ENCODE results near the gene GGCT.

GGCT gene

DNA sequence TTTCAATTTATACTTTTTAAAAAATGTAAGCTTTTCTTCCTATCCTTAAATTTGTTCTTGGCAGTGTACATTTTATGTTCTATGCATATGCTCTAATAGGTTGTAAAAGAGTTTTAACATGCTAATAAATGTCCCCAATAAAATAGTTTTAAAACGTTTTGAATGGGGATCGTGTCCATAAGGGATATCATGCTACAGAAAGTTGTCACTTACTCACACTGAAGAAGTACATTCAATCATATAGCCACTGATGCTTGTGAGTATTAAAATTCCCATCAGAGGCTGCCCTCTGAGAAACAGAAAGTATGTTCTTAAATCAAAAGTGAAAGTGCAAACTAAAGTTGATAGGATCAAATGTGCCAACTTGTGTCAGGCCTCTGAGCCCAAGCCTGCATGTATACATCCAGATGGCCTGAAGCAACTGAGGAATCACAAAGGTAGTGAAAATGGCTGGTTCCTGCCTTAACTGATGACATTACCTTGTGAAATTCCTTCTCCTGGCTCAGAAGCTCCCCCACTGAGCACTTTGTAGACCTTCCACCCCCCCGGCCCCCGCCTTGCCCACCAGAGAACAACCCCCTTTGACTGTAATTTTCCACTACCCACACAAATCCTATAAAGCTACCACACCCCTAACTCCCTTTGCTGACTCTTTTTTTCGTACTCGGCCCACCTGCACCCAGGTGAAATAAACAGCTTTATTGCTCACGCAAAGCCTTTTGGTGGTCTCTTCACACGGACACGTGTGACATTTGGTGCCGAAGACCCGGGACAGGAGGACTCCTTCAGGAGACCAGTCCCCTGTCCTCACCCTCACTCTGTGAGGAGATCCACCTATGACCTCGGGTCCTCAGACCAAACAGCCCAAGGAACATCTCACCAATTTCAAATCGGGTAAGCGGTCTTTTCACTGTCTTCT is 25.2 kb downstream of the GGCT start:
- no peak for DNase-seq (ENCODE audit: low spot score)

DNA sequence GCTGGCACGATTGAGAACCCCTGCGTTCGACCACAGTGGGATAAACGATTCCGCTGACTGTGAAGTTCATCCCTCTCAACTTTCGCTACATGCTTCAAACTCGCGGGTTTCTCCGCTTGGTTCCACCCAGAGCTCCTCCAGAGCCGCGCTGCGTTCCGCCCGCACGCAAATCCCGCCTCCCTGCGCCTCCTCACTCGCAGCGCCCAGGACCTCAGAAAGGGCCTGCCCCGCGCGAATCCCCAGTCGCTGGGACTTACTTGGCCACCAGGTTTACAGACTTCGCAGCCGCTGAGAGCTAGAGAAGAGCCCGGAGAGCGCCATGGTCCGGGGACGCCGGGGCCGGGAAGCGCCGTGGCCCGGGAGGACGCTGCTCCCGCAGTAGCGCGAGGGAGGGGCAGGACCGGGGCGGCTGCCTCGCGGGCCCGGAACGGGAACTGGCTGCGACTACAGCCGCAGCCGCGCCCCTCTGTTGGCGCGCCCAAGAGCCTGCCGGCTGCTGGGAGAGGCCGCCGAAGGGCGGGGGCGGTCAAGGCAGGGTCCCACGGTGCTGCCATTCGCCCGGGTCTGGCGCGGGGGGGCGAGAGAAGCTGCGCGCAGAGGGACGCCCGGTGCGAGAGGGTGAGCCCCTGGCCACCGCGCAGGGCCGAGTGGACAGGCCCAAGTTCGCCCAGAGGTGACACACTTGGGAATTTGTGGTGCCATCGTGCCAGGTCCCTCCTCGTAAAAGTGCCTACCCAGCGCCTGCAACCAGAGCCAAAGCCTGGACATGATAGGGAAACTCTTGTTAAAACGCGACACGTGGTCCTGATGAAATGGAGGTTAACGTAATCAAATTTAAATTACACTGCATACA is 26.1 kb downstream of the GGCT start, which contains the start of gene NOD1:
Gene NOD1, minus strand, starts transcription at position 436 of the 853 bp plus-strand sequence. CDS start 21,863 bp downstream, outside the sequence.
- peak; percentile 76 for DNase-seq (ENCODE audit: low spot score)

DNA sequence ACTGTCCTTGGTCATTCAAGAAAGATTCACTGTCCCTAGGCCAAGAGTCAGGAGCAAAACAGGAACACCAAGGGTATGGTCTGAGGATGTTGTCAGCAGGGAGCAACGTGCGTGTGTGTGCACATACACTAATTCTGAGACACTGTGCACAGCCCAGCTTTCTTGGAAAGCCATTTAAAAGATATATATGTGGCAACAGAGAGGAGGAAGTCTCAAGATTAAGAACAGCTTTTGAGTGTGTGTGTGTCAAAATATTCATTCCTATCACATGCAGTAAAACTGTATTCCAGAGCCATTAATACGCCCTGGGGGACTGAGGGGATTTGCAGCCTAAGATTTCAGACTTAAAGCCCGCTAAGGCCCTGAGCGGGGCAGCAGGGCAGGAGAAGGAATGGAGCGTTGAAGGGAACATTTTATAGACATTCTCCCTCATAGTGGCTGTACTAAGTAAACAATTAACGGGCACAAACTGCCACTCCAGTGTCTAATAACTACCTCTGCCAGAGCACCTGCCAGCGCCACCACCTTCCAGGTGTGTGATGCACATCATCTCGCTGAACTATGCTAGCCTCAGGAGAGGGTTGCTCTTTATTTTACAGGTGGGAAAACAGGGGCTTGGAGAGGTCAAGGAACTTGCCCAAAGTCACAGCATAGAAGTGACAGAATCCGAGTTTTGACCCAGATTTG is 28.0 kb downstream of the GGCT start:
- no peak for DNase-seq (ENCODE audit: low spot score)

DNA sequence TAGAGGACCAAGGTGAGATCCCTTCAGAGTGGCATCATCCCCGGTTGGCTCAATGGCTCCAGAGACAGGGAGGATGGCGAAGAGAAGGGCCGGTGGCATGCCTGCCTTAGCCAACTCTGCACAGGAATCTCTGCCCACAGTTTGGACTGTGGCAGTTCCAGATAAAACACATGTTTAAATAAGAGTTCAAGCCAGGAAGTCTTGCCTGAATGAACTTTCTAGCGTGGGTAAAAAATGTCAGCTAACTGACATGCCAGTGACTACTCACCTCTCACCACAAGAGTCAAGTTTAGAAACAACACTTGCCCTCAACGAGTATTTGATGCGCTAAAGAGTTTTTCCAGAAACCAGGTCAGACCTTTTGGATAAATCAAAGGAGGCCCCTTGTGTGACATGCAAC is 29.0 kb downstream of the GGCT start:
- no peak for DNase-seq (ENCODE audit: low spot score)

DNA sequence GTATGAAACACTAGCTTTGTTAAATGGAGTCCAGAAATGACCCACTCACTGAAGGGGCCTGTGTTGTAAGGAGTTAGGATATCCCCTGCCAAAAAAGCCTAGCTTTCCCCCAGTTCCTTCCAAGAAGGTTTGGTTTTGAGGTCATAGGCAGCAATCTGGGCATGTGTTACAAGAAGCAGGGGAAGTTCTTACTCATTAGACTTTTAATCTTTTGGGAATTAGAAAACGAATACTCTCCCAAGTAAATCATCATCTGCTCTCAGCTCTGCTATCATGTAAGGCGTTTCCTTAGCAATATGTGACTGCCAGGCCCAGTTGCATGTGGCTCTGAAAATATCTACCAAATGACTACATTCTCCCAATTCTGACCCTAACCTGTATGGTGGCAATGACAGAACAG is 29.7 kb downstream of the GGCT start:
- no peak for DNase-seq (ENCODE audit: low spot score)

DNA sequence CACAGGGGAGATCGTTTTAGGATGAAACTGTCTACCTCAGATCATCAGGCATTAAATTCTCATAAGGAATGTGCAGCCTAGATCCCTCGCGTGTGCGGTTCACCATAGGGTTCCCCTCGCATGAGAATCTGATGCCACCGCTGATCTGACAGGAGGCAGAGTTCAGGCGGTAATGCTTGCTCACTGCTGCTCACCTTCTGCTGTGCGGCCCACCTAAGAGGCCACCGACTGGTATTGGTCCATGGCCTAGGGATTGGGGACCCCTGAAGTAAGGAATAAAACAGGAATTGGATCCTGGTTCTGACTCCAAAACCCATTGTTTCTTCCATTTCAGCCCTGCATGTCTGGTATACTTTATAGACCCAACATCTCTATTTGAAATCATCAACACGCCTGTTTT is 30.1 kb downstream of the GGCT start:
- no peak for DNase-seq (ENCODE audit: low spot score)

DNA sequence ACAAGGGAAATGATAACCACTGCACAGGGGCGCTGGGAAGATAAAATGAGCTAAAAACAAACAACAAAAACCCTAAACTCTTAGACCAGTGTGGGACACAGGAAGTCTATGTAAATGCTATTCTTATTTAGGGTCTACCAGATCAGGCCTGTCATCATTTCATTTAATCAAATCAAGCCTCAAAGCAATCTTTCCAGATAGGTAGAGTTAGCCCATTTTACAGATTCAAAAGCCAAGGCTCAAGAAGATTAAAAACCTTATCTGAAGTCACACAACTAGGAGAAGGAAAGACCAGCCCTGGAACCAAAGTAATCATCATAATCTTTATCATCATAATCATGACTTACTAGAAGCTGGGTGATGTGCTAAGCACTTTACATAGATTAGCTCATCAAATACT is 30.7 kb downstream of the GGCT start:
- DNase-seq (ENCODE audit: low spot score): no peak

DNA sequence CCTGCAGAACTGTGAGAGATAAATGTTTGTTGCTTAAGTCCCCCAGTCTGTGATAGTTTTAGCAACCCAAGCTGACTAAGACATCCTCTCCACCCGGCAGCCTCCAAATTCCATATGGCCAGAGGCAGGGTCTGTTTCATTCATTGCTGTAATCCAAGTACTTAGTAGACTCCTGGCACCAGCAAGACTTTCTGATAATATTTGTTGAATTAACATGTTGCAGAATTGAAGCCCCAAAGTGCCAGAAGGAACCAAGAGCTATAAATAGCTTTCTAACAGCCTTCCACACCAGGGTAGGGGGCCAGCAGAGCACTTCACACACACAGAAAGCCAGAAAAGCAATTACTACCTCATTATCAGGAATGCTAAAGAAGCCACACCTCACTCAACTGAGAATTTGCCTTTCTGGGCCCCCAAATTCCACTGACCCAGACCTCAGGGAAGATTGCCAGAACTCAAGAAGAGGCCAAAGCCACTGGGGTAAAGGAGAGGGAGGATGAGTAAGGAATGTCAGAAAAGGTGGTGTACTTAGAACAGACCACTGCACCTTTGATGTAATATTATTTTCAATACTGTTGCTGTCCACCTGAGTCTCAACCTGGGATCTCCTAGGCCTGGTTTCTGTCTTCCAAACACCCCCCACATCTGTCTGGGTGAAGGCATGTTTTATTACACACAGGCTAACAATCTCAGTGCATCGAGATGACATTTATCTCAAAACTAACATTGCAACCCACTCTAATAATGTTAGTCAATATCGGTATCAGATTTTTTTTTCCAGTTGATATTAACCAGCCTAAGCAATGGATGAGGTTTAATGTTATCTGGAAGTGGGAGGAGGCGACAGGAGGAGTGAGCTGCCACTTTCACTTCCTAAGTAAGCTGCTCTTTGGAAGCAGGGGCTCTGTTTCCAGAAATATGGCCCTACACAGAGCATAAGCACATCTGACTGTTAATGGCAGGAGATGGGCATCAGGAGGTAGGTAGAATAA is 31.5 kb downstream of the GGCT start:
- peak; percentile 35 for DNase-seq (ENCODE audit: low spot score)

DNA sequence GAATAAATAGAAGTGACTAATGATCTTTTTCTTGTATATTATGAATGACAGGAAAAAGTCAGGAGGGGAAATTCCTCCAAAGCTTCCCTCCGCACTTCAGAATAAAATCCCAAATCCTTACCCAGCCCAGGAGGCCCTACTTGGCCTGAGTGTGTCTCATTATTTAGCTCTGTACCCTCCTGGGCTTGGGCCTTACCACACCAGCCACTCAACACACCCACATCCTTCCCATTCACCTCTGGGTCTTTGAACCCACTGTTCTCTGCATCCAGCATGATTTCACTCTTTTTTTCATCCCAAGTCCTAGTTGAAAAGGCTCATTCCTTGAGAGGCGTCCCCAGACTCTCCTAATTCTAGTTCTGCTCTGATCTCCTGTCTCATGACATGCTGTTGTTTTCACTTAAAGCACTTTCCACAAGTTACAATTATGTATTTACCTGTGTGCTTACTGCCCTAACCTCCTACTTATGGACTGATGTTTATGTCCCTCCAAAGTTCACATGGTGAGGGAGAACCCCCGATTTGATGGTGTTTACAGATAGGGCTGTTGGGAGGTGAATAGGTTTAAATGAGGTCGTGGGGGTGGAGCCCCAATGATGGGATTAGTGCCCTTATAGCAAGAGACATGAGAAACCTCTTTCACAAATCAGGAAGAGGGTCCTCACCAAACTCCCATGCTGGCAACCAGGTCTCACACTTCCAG is 32.4 kb downstream of the GGCT start:
- no peak for DNase-seq (ENCODE audit: low spot score)

DNA sequence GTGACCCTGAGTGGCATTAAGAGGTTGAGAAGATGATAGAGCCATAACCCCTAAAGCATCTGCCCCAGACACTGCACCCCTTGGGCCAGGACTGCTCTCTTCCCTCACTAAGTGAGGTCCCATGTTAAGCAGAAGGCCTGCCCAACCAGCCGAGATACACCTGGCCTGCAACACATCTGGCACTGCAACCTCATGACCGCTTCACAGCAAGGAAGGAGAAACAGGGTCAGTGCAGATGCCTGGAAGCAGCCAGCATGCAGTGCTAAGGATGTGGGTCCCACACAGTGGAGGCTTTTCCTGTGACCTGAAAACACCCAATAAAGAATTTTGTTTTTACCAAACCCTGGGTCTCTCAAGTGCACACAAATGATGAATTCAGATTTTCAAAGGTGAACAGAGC is 33.4 kb downstream of the GGCT start:
- DNase-seq (ENCODE audit: low spot score): no peak

DNA sequence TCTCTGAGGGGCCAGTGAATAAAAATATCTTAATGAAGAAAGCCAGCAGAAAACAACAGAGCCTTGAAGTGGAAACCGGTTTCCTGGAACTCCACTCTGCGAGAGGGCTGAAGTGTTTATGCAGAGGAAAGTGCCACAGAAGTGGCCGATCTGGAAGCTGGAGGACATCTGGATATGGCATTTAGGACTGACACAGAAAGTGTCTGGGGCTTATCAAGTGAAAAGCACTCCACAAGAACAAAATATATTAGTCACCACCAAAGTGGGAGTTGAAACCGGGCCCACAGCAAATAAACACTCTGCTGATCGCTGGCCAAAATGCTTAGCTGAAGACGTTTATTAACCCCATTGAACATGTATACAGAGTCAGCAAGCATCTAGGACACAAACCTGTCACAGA is 33.9 kb downstream of the GGCT start:
- peak; percentile 53 for DNase-seq (ENCODE audit: low spot score)

DNA sequence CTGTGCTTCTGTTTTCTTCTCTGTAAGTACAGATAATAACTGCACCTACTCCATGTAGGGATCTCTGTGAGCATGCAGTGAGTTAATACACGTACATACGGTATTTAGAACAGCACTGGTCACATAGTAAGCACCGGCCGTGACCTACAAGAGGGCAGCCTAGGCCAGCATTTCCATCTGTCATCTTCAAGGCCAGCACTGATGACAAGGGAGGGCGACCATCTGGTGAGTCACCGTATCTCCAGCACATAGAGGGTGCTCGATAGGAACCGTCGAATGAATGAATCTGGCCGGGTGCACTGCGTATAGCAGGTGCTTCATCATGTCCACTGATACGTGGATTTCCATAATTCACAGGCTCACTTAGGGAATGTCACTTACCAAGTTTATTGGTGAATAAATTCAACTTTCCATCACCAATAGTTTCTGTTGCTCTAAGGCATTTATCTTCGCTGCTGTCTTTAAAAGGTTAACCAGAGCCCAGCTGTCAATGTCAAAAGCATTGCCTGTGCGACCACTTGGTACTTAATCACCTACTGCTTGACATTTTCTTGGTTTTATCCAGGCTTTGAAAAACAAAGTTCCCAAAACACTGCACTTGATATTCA is 34.4 kb downstream of the GGCT start:
- peak; percentile 81 for DNase-seq (ENCODE audit: low spot score)

DNA sequence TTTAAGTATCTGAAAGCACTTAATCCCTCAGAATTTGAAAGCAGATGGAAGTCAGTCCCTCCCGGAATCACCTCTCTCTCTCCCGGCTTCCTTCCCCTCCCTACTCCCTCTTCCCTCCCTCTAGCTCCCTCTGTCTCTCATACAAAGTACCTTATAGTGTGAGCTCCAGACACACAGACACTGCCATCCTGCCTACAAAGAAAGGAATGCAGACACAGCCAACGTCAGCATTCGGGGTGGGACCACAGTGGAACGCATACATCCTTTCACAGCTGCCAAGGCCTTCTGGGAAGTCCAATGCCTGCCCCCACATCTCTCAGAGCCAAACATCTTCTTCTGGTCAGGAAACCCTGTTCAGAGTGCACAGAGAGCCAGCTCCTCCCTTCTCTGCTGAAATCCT is 35.3 kb downstream of the GGCT start:
- DNase-seq (ENCODE audit: low spot score): peak; percentile 54

DNA sequence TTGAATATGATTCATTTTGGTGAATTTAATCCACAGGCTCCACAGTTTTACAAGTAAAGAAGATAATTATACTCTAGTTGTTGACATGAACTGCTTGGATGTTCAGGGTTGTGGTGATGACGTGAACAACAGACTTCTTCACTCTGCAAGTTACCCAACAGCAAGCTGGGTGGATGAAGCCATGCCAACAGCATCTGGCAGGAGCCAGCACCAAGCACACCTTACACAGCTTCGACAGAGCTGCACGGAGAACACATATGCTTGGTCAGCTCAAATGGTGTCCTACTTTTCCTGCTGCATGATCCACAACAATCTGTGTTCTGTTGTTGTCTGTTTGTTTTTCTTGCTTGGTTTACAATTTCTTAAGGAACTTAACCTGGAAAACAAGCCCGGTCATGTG is 35.8 kb downstream of the GGCT start:
- no peak for DNase-seq (ENCODE audit: low spot score)

DNA sequence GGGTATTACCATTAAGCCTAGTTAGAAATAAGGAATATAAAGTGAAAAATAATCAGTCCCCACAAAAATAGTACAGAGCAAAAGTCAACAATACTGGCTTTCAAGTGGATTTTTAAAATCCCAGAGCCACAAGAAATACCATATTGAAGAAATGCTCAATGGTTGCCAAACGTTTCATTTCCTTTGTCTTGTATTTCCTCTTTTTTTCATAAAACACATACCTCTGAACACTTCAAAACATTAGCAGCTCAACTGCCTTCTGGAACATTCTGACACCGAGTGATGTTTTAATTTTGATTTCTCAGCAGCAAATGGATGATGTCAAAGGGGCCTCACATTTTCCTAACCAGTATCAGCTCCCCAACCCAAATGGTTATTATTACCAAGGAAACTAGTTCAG is 36.6 kb downstream of the GGCT start:
- DNase-seq (ENCODE audit: low spot score): no peak

DNA sequence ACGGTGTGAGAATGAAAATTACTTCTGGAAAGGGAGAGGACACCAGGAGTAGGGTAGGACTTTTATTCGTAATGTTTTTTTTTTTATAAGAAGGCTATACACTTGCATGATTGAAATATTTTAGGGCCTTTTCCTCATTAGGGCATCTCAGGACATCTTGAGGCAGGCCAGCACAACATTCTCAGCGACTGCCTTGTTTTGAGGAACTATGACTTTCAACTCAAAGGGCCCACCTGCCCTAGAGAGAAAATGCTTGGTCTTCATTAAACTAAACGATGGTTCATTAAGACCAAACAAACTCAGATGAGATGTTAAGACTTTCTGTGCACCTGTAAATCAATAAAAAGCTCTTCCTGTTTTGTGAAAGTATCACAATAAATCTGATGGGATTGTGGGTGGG is 37.4 kb downstream of the GGCT start:
- no peak for DNase-seq (ENCODE audit: low spot score)

DNA sequence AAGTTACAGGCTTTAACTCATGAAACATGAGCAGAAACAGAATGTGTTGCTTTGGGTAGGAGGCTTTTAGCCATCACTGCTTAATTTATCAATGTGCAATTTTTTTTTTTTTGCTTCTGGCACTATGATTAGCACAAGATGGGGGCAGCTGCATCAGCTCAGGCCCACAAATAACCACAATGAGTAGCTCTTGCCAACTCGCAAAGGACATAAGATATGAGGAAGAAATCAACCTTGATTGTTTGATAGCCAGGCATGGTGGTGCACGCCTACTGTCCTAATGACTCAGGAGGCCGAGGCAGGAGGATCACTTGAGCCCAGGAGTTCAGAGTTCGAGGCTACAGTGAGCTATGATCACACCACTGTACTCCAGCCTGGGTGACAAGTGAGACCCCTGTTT is 38.4 kb downstream of the GGCT start:
- no peak for DNase-seq (ENCODE audit: low spot score)

DNA sequence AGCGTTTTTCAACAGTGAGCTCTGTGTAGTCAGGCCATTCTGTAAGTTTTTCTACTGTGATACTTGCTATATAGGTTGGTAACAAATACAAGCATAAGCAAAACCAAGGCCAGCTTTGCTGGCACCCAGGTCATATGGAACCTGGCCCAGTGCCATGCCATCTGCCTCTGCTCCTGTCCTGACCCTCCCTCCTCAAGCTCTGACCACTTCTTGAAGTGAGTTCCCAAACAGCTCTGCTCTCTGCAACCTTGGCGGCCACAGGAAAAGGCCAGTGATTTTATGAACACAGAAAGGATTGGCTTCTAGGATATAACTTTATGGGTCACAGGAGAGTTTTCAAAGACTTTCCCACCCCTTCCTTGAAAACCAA is 38.8 kb downstream of the GGCT start:
- DNase-seq (ENCODE audit: low spot score): no peak

DNA sequence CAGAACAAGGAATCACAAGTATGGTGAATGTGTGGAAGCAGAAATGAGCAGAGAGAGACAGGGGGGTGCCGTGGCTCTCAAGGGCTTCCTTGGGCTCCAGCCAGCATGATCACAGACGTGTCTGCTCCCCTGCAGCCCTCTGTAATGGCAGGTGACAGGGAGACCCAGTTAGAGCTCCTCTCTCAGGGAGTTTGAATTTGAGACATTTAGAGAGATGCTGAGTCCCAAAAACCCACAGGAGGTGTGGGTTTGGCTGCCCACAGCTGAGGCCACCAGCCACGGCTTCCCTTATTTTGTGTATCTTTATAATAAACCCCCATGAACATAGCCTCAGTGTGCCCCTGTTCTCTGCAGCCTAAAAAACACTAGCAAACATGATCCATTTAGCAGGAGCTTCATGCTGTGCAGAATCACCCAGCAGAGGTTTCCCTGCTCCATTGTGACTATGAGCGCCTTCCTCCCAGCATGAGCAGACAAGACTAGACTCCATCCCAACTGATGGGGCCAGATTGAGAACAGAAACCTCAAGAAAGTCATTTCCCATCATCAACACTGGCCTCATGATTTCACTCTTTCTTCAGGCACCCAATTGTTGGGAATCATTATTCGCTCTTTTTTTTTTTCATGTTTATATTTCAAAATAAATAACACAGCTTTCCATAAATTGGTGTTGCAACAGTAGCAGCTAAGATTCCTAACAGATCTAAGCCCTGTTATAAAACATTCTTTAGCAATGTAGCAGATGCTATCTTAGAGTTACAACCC is 39.4 kb downstream of the GGCT start:
- DNase-seq (ENCODE audit: low spot score): no peak

Data from SK-N-DZ (cell line).